ENCODE results near the gene TNFSF8. TPM values are rescaled to one million over a fixed set of nuclear protein-coding genes. Genes with fewer than 3 reads are reported as not detected.

The TNFSF8 gene
- total RNA-seq, 1 donor from 2014 or later, result 1.0 TPM

- ATAC-seq (ENCODE audit: low read depth) (no peak), DNase-seq (no peak)
- intact Hi-C loops (cut with micrococcal nuclease), result no loop called here
- H3K36me3 Mint-ChIP-seq (ENCODE audit: low read depth), result peaks cover 2% of the 10 kb centered on the region
- H3K4me3 Mint-ChIP-seq, result no peak overlapping the region
- H3K27me3 Mint-ChIP-seq, result no peaks in the 10 kb centered on the region
- no peak for TF ChIP-seq CTCF (IDR thresholded peaks at IDR 0.05)
- peaks cover 4% of the 10 kb centered on the region for H3K4me1 Mint-ChIP-seq
- ChIA-PET CTCF (interaction anchor here (0.7 kb wide), 1 partner anchor 458 kb away, joined by 4 read pairs; no protein-coding TSS in a partner anchor), POLR2A (no interaction called here)
- H3K27ac Mint-ChIP-seq, result no peak overlapping the region
- H3K9me3 Mint-ChIP-seq, result peaks cover 14% of the 10 kb centered on the region
These were observed 35.2 kb upstream of the TNFSF8 start for GRCh38 chr9:114965564-114965963.

- ChIA-PET POLR2A (no interaction called here), CTCF (no interaction called here)
- H3K27ac Mint-ChIP-seq, result no peak overlapping the region
- DNase-seq, result no peak
- intact Hi-C loops (cut with micrococcal nuclease), result no loop called here
- no peak for TF ChIP-seq CTCF (IDR thresholded peaks at IDR 0.05)
- H3K4me1 Mint-ChIP-seq, result peaks cover 4% of the 10 kb centered on the region
- H3K9me3 Mint-ChIP-seq, result peaks cover 26% of the 10 kb centered on the region
- ATAC-seq (ENCODE audit: low read depth), result no peak
- no peak overlapping the region for H3K4me3 Mint-ChIP-seq
- peaks cover 5% of the 10 kb centered on the region for H3K36me3 Mint-ChIP-seq (ENCODE audit: low read depth)
- H3K27me3 Mint-ChIP-seq, result no peaks in the 10 kb centered on the region
These were observed 32.4 kb upstream of the TNFSF8 start for GRCh38 chr9:114962809-114963208.

GRCh38 chr9:114960276-114960675 lies 29.9 kb upstream of the TNFSF8 start:
- ATAC-seq (ENCODE audit: low read depth) (no peak), DNase-seq (no peak)
- peaks cover 5% of the 10 kb centered on the region for H3K36me3 Mint-ChIP-seq (ENCODE audit: low read depth)
- H3K27ac Mint-ChIP-seq, result no peak overlapping the region
- peaks cover 26% of the 10 kb centered on the region for H3K9me3 Mint-ChIP-seq
- intact Hi-C loops (cut with micrococcal nuclease), result no loop called here
- TF ChIP-seq CTCF (IDR thresholded peaks at IDR 0.05), result no peak
- H3K27me3 Mint-ChIP-seq, result no peaks in the 10 kb centered on the region
- POLR2A ChIA-PET, result no interaction called here
- no peak overlapping the region for H3K4me3 Mint-ChIP-seq
- peaks cover 6% of the 10 kb centered on the region for H3K4me1 Mint-ChIP-seq
- CTCF ChIA-PET, result no interaction called here

GRCh38 chr9:114958844-114959235 lies 28.4 kb upstream of the TNFSF8 start:
- POLR2A ChIA-PET, result no interaction called here
- H3K27me3 Mint-ChIP-seq, result peaks cover 5% of the 10 kb centered on the region
- no peak for DNase-seq
- no peak overlapping the region for H3K4me3 Mint-ChIP-seq
- peaks cover 5% of the 10 kb centered on the region for H3K36me3 Mint-ChIP-seq (ENCODE audit: low read depth)
- no peak for TF ChIP-seq CTCF (IDR thresholded peaks at IDR 0.05)
- peaks cover 26% of the 10 kb centered on the region for H3K9me3 Mint-ChIP-seq
- peaks cover 12% of the 10 kb centered on the region for H3K4me1 Mint-ChIP-seq
- no peak overlapping the region for H3K27ac Mint-ChIP-seq
- intact Hi-C loops (cut with micrococcal nuclease), result no loop called here
- CTCF ChIA-PET, result no interaction called here
- ATAC-seq (ENCODE audit: low read depth), result no peak

GRCh38 chr9:114958021-114958843 lies 27.8 kb upstream of the TNFSF8 start:
- no peak overlapping the region for H3K4me3 Mint-ChIP-seq
- H3K9me3 Mint-ChIP-seq, result peaks cover 24% of the 10 kb centered on the region
- CTCF ChIA-PET, result no interaction called here
- intact Hi-C loops (cut with micrococcal nuclease), result no loop called here
- H3K27me3 Mint-ChIP-seq, result peaks cover 11% of the 10 kb centered on the region
- POLR2A ChIA-PET, result no interaction called here
- peaks cover 5% of the 10 kb centered on the region for H3K36me3 Mint-ChIP-seq (ENCODE audit: low read depth)
- no peak overlapping the region for H3K27ac Mint-ChIP-seq
- no peak for TF ChIP-seq CTCF (IDR thresholded peaks at IDR 0.05)
- DNase-seq (no peak), ATAC-seq (ENCODE audit: low read depth) (no peak)
- peaks cover 12% of the 10 kb centered on the region for H3K4me1 Mint-ChIP-seq

Data from activated B cell treated with CpG ODN at 0.5 μM for 24 hours (primary cell).